ENCODE results near the gene GJC2. TPM values are rescaled to one million over a fixed set of nuclear protein-coding genes. Genes with fewer than 3 reads are reported as not detected.

The GJC2 gene
- total RNA-seq, 1 experiment from 2014 or later = 0.76 TPM

GRCh38 chr1:228177183-228177475, 27.4 kb downstream of the GJC2 start (continued):
- TF ChIP-seq CTCF (IDR thresholded peaks at IDR 0.05 in 2 of 3, conservative IDR thresholded peaks at IDR 0.05 in 1 of 3; ENCODE audit: borderline replicate concordance in 1 of 3, insufficient read depth in 1 of 3, low read depth in 2 of 3, low read length in 2 of 3) (no peak), FOSL1 (IDR thresholded peaks at IDR 0.05; ENCODE audit: low read depth) (no peak), EZH2 (IDR thresholded peaks at IDR 0.05) (no peak), POLR2A (IDR thresholded peaks at IDR 0.05; ENCODE audit: borderline replicate concordance, extremely low read depth, insufficient read depth, insufficient read length) (no peak), SIN3A (IDR thresholded peaks at IDR 0.05; ENCODE audit: low read depth) (no peak)

DNA sequence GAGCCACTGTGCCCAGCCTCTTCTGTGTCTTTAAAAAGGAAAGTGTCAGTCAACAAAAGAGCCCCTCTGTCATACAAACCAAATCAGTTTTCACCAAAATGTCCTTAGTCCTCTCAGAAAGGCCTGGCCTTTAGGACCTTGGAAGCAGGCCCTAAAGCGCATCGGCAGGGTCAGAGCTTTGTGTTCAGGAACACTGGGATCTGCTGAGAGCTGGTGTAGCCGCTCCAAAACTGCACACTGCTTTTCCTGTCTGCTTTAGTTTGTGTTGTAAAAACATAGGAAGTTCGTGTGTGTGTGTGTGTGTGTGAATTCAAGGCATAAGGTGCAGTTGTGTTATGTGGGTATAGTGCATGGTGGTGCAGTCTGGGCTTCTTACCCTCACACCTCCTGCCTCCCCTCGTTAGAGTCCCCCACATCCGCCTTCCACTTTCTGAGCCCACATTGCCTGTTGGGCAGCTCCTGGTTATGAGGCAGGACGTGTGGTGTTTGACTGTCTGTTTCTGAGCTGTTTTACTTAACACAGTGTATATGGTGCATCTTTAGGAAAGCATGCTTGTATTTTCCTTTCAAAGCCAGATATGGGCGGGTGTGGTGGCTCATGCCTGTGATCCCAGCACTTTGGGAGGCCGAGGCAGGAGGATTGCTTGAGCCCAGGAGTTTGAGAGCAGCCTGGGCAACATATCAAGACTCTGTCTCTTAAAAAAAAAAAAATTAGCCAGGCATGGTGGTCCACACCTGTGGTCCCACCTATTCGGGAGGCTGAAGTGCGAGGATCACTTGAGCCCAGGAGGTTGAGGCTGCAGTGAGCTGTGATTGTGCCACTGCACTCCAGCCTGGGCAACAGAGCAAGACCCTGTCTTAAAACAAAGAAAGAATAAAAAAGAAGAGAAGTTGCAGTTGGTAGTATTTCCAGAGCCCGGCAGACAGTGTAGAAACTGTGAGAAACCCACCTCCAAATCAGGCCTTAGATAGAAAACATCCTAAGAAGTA, 28.3 kb downstream of the GJC2 start:
- no peaks in the 10 kb centered on the region for H3K9me3 ChIP-seq (ENCODE audit: control insufficient read depth in 1 of 2, insufficient read depth in 1 of 2, low read depth in 1 of 2, low read length in 2 of 2)
- H4K20me1 ChIP-seq (ENCODE audit: insufficient read depth) = no peaks in the 10 kb centered on the region
- intact Hi-C loops (cut with micrococcal nuclease) = no loop called here
- H3K9me2 ChIP-seq (ENCODE audit: insufficient read depth) = no peaks in the 10 kb centered on the region
- CTCF ChIA-PET = interaction anchor here (1.2 to 1.4 kb wide), 2 partner anchors 13 to 178 kb away, joined by 3 to 4 read pairs; partner anchors contain the start of gene IBA57
- no peaks in the 10 kb centered on the region for H3K27me3 ChIP-seq (ENCODE audit: insufficient read depth, low read length)
- ATAC-seq (no peak), DNase-seq (ENCODE audit: low read depth, low spot score) (no peak)
- BruUV-seq (replicated peaks) = no TSS peak
- POLR2A ChIA-PET = interaction anchor here (1.6 kb wide), 1 partner anchor 13 kb away, joined by 3 read pairs; no protein-coding TSS in a partner anchor
- H3K9ac ChIP-seq (ENCODE audit: low read length) = no peak overlapping the region
- H3K27ac ChIP-seq (ENCODE audit: low read depth, low read length) = no peak overlapping the region
- no peaks in the 10 kb centered on the region for H3K79me2 ChIP-seq (ENCODE audit: insufficient read depth, low read length)
- H3K4me1 ChIP-seq (ENCODE audit: control insufficient read depth in 1 of 2, insufficient read depth in 2 of 2, low read length in 2 of 2) = peaks cover 5 to 25% of the 10 kb centered on the region in 2 experiments
- RAD21 ChIA-PET (ENCODE audit: low non-redundant PET in 1 of 2, low total read pairs in 2 of 2, uncharacterized antibody in 2 of 2, unreplicated experiment in 2 of 2) = no interaction called here
- H3K4me2 ChIP-seq (ENCODE audit: low read length) = no peak overlapping the region
- no peak overlapping the region for H2AFZ ChIP-seq (ENCODE audit: low read depth, low read length, poor library complexity, severe bottlenecking)
- H3K4me3 ChIP-seq (replicated peaks in 1 of 2; ENCODE audit: low read depth in 1 of 2, low read length in 2 of 2) = no peak overlapping the region
- H3K36me3 ChIP-seq (ENCODE audit: control insufficient read depth in 1 of 2, insufficient read depth in 2 of 2, low read length in 2 of 2) = no peaks in the 10 kb centered on the region
- TF ChIP-seq EZH2 (IDR thresholded peaks at IDR 0.05) (no peak), JUND (IDR thresholded peaks at IDR 0.05) (no peak), ZBTB33 (IDR thresholded peaks at IDR 0.05; ENCODE audit: extremely low read depth, insufficient replicate concordance, low read length) (no peak), FOSL1 (IDR thresholded peaks at IDR 0.05; ENCODE audit: low read depth) (no peak), ELF1 (IDR thresholded peaks at IDR 0.05; ENCODE audit: borderline replicate concordance, low read depth) (no peak), CBX3 (IDR thresholded peaks at IDR 0.05; ENCODE audit: low read depth) (no peak), ZFX (IDR thresholded peaks at IDR 0.05) (no peak), TCF7L2 (IDR thresholded peaks at IDR 0.05; ENCODE audit: borderline replicate concordance, extremely low read depth, insufficient read depth, insufficient read length) (no peak), ZNF274 (IDR thresholded peaks at IDR 0.05; ENCODE audit: low read depth, low read length) (no peak), RAD21 (IDR thresholded peaks at IDR 0.05; ENCODE audit: low read depth) (no peak), CTCF (IDR thresholded peaks at IDR 0.05 in 2 of 3, conservative IDR thresholded peaks at IDR 0.05 in 1 of 3; ENCODE audit: borderline replicate concordance in 1 of 3, insufficient read depth in 1 of 3, low read depth in 2 of 3, low read length in 2 of 3) (no peak), SIN3A (IDR thresholded peaks at IDR 0.05; ENCODE audit: low read depth) (no peak), SP1 (IDR thresholded peaks at IDR 0.05; ENCODE audit: low read depth) (no peak), POLR2AphosphoS5 (IDR thresholded peaks at IDR 0.05; ENCODE audit: low read depth, low read length) (no peak)

Data from HCT116 (cell line).